Left colon (tissue), 2 donors: ENCODE results near the gene NUDT8. TPM values are rescaled to one million over a fixed set of nuclear protein-coding genes. Genes with fewer than 3 reads are reported as not detected.
A peak's percentile ranks its signal among the peaks of the same experiment; 100 is the strongest.
"Not testable (repeated sequence)": the region's sequence is repeated elsewhere in the genome, so short reads cannot be mapped to it uniquely, and the experiment has no call there.

Experiments
- ATAC-seq: fragments of 200-7000 bp; cut with Tn5 transposase; one replicate; pipeline ENCODE4 v1.9.1; 2020; ENCODE audit warnings: mild to moderate bottlenecking, moderate library complexity
- DNase-seq, 2 donors: peaks; one replicate each; pipeline ENCODE4 v3.0.0-alpha.2; 2020
- intact Hi-C, 2 donors: fragments of 100-400 bp; cut with DNase I in 1 of 2; cut with micrococcal nuclease in 1 of 2; formaldehyde crosslinking; loops; one replicate each; pipeline versions ENCODE4 v1.11.2 to v1.14.0; 2022; cut with DNase I, micrococcal nuclease
- total RNA-seq, 2 donors: library from RNA; stranded (reverse); fragmentation: NEBNext Ultra II Directional; extraction: Animal tissue kit (Norgen Biotek cat#: 25700); gene quantifications; one replicate each; pipeline ENCODE4 v1.2.1, GENCODE V29; 2021
- donor health status: DM: no; HTN: no; CAD: no.
- donor health status: DM: yes; HTN: yes; CAD: no.

NUDT8 gene
- total RNA-seq, 2 donors from 2014 or later: 28.8 to 49.8 TPM

DNA sequence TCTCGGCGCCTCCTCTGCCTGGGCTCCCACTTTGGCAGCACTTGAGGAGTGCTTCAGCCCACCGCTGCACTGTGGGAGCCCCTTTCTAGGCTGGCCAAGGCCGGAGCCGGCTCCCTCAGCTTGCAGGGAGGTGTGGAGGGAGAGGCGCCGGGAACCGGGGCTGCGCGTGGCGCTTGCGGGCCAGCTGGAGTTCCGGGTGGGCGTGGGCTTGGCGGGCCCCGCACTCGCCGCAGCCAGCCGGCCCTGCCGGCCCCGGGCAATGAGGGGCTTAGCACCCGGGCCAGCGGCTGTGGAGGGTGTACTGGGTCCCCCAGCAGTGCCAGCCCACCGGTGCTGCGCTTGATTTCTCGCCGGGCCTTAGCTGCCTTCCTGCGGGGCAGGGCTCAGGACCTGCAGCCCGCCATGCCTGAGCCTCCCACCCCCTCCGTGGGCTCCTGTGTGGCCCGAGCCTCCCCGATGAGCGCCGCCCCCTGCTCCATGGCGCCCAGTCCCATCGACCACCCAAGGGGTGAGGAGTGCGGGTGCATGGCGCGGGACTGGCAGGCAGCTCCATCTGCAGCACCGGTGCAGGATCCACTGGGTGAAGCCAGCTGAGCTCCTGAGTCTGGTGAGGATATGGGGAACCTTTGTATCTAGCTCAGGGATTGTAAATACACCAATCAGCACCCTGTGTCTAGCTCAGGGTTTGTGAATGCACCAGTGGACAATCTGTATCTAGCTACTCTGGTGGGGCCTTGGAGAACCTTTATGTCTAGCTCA, 10.7 kb downstream of the NUDT8 start:
- intact Hi-C loops, ATAC-seq, DNase-seq: not testable (repeated sequence)

DNA sequence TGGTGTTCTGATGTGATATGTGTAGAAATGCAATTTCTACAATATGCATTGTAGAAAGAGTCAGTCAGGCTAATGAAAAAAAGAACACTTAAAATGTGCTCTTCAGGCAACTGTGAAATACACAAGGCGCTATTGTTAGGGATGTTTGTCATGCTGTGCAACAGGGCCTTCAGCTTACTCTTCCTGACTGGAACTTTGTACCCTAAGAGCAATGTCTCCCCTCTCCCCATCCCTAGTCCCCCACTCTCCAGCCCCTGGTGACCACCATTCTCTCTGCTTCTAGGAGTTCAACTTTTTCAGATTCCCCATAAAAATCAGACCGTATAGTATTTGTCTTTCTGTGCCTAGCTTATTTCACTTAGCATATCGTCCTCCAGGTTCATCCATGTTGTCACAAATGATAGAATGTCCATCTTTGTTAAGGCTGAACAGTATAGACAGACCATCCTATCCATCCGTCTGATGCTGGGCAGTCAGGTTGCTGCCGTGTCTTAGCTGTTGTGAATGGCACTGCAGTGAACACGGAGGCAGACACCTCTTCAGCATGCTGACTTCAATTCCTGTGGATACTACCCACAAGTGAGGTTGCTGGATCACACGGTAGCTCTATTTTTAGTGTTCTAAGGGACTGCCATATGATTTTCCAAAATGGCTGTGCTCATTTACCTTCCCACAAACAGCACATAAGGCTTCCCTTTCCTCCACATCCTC, 12.3 kb downstream of the NUDT8 start:
- intact Hi-C loops: no loop called here
- DNase-seq (no peak), ATAC-seq (no peak)

DNA sequence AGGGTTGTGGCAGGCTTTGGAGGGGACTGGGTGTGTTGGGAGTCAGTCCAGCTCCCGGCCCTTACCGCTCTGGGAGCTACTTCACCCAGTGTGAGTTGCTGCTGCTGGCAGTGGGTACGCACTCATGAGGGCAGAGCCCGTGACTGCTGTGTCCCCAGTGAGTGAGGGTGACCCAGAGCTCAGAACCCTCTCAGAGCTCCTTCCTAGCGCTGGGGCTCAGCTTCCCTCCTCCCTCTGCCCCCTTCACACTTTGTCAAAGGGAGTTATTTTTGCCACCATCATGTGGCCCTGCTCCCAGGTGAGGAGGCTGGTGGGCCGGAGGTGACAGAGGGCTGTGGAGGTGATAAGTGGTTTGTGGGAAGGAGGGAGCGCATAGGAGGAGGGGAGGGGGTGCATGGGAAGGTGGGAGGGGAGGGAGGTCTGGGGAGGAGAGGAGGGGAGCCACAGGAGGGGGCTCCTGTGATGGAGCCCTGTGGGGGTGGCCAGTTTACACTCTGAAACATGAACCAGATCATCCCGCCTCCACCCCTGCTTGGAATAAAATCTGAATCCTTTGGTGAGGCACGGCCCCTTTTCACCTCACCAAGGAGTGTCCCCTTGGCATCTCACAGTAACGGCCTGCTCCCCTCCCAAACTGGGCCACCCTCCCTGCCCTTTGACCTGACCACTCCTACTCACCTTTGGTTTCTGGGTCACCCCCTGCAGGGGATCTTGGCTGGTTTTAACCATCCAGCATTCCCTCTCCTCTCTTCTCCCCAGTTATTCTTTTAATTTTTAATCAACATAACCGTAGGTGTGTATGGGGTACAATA, 13.1 kb downstream of the NUDT8 start:
- intact Hi-C loops: no loop called here
- ATAC-seq (no peak), DNase-seq (no peak)

- no peak for ATAC-seq
- no peak for DNase-seq
- intact Hi-C loops: no loop called here
Measured at GRCh38 chr11:67615728-67616430, 13.9 kb downstream of the NUDT8 start.

DNA sequence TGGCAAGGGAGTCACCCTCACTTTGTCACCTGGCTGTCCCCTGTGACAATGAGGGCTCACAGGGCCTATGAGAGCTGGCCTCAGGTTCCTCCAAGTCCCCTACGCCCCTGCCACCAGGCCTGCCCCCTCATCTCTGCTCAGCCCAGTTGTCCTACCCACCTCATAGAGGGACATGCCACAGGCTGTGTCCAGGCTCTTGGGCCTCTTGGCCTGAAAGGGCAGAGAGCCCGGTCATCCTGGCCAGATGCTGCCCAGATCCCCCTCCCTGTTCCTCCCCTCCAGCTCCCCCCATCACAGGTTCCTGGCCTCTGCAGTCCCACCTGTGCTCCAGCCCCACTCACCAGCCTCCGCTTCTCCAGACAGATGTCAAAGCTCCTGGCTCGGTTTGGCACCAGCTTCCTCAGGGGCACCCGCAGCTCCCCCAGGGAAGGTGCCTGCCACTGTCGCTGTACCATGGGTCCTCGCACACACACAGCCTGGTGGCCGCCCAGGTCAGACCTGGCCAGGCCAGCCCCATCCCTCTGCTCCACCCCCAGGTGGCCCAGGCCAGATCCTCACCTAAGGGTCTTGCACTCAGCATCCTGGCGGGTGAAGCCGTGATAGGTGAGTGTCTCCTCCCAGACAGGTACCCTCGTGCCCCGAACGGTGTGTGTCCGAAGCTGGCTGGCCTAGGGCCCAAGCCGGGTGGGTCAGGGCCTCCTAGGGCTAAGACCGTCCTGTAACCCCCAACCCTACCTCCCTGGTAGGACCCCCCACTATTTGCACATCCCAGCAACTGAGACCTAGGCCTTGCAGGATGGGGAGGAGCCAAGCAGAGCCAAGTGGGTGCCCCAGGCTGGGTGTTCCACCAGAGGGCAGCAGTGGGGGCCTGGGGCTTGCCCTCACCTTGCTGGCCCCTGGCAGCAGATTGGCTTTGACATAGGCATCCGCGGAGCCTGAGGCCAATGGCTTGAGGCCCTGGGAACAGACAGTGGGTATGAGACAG, 14.7 kb downstream of the NUDT8 start:
- intact Hi-C loops: no loop called here
- ATAC-seq: peak; percentile 71
- peak; percentile 41 to 69 for DNase-seq

- intact Hi-C loops: no loop called here
- peak; percentile 65 for ATAC-seq
- peak; percentile 74 to 77 for DNase-seq
Measured at GRCh38 chr11:67613960-67614715, 15.6 kb downstream of the NUDT8 start.

GRCh38 chr11:67613313-67613959, 16.3 kb downstream of the NUDT8 start:
- DNase-seq: no peak
- intact Hi-C loops: no loop called here
- ATAC-seq: peak; percentile 10

DNA sequence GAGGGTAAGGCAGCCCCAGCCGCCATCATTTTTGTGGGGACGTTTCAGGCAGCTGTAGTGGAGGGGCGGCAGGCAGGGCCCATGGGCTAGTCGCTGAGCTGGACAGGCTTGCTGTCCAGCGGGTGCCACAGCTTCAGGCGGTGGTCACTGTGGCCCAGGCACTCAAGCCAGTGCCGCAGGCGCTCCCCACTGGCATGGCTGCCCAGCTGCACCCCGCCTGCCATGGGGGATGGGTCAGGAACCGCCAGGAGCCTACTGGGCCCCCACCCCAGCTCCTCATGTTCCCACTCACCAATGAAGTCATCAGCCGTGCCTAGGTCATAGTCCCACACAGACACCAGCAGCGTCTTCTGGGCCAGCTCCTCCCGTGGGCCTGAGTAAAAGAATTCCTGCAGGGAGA, 17.0 kb downstream of the NUDT8 start:
- no peak for DNase-seq

GRCh38 chr11:67611704-67612587, 17.8 kb downstream of the NUDT8 start:
- no peak for ATAC-seq
- intact Hi-C loops: no loop called here

More for the DNA sequence above, 17.0 kb downstream of the NUDT8 start:
- intact Hi-C loops: no loop called here
- no peak for ATAC-seq

DNA sequence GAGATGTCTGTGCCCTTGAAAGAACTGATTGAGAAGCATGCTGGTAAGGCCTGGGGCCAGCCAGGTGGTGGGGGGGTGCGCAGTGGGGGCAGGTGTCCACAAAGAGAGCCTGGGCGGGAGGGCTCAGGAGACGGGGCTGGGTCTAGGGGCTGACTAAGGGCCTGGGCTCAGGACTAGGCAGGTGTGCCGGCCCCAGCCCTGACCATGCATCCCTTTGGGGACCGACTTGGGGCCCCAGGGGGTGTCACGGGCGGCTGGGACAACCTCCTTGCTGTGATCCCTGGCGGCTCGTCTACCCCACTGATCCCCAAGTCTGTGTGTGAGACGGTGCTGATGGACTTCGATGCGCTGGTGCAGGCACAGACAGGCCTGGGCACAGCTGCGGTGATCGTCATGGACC, 18.6 kb downstream of the NUDT8 start:
- DNase-seq (no peak), ATAC-seq (no peak)
- intact Hi-C loops: no loop called here

More at GRCh38 chr11:67611704-67612587, 17.8 kb downstream of the NUDT8 start:
- DNase-seq: no peak

GRCh38 chr11:67610302-67610868, 19.4 kb downstream of the NUDT8 start:
- DNase-seq: no peak
- no peak for ATAC-seq
- intact Hi-C loops: no loop called here

- intact Hi-C loops: no loop called here
- no peak for ATAC-seq
Measured at GRCh38 chr11:67609316-67609715, 20.4 kb downstream of the NUDT8 start.

DNA sequence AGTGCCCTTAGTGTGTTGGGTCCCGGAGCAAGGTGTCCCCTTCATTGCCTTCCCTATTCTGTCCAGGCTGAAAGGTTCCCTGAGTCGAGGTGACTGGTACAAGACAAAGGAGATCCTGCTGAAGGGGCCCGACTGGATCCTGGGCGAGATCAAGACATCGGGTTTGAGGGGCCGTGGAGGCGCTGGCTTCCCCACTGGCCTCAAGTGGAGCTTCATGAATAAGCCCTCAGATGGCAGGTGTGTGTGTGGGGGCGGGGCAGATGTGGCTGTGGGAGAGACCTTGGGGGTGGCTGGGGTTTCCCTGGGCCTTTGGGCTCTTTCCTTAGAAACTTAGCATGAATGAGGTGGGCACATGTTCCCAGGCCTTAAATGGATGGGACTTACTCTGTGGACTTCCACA, 21.3 kb downstream of the NUDT8 start:
- intact Hi-C loops: no loop called here
- peak in 1 of 2 donors; percentile 11 for DNase-seq
- no peak for ATAC-seq

More at GRCh38 chr11:67609316-67609715, 20.4 kb downstream of the NUDT8 start:
- no peak for DNase-seq

DNA sequence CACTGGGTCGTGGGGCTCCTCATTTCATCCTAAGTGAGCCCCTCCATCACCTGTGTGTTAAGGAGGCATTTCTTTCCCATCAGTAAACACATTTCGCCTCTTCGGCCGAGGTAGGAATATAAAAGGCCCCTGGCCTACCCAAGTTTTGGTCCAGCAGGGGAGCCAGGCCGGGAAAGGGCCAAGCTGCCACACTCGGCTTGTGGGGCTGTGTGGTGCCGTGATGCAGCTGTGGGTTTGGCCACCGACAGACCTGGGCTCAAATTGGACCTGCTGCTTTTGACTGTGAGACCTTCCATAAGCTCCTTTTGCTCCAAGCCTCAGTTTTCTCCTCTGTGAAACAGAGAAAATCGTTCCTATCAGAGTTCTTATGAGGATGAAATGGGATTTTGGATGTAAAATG, 22.2 kb downstream of the NUDT8 start:
- DNase-seq (no peak), ATAC-seq (peak; percentile 10)
- intact Hi-C loops: no loop called here
